Measurements from ENCODE around the gene PLD2. TPM values are rescaled to one million over a fixed set of nuclear protein-coding genes. Genes with fewer than 3 reads are reported as not detected.
A peak's percentile ranks its signal among the peaks of the same experiment; 100 is the strongest.

Gene PLD2
- total RNA-seq, 1 donor from 2014 or later = 32.1 TPM

GRCh38 chr17:4849011-4849536, 42.1 kb downstream of the PLD2 start:
- Mint-ChIP-seq H3K4me1 (ENCODE audit: low read depth) (peaks cover 80% of the 10 kb centered on the region), H3K27ac (ENCODE audit: unreplicated experiment) (peak overlapping the region; percentile 90), H3K27me3 (ENCODE audit: low read depth) (no peaks in the 10 kb centered on the region), H3K36me3 (ENCODE audit: low read depth) (no peaks in the 10 kb centered on the region), H3K4me3 (ENCODE audit: unreplicated experiment) (peak overlapping the region; percentile 47), H3K9me3 (ENCODE audit: low read depth) (no peaks in the 10 kb centered on the region)
- no peak for DNase-seq (ENCODE audit: low spot score)
- no peak for TF ChIP-seq CTCF (IDR thresholded peaks at IDR 0.05)

GRCh38 chr17:4850246-4850645, 43.3 kb downstream of the PLD2 start:
- Mint-ChIP-seq H3K9me3 (ENCODE audit: low read depth) (no peaks in the 10 kb centered on the region), H3K27ac (ENCODE audit: unreplicated experiment) (peak overlapping the region; percentile 90), H3K4me1 (ENCODE audit: low read depth) (peaks cover 83% of the 10 kb centered on the region), H3K4me3 (ENCODE audit: unreplicated experiment) (no peak overlapping the region), H3K36me3 (ENCODE audit: low read depth) (peaks cover 3% of the 10 kb centered on the region), H3K27me3 (ENCODE audit: low read depth) (no peaks in the 10 kb centered on the region)
- no peak for TF ChIP-seq CTCF (IDR thresholded peaks at IDR 0.05)
- DNase-seq (ENCODE audit: low spot score) = no peak

GRCh38 chr17:4851084-4851483, 44.1 kb downstream of the PLD2 start:
- Mint-ChIP-seq H3K27me3 (ENCODE audit: low read depth) (no peaks in the 10 kb centered on the region), H3K4me1 (ENCODE audit: low read depth) (peaks cover 74% of the 10 kb centered on the region), H3K9me3 (ENCODE audit: low read depth) (no peaks in the 10 kb centered on the region), H3K36me3 (ENCODE audit: low read depth) (peaks cover 5% of the 10 kb centered on the region), H3K27ac (ENCODE audit: unreplicated experiment) (peak overlapping the region; percentile 94), H3K4me3 (ENCODE audit: unreplicated experiment) (no peak overlapping the region)
- DNase-seq (ENCODE audit: low spot score) = no peak
- no peak for TF ChIP-seq CTCF (IDR thresholded peaks at IDR 0.05)

GRCh38 chr17:4852567-4853207, 45.7 kb downstream of the PLD2 start:
- H3K9me3 Mint-ChIP-seq (ENCODE audit: low read depth) = no peaks in the 10 kb centered on the region
- DNase-seq (ENCODE audit: low spot score) = no peak
- H3K36me3 Mint-ChIP-seq (ENCODE audit: low read depth) = peaks cover 6% of the 10 kb centered on the region
- TF ChIP-seq CTCF (IDR thresholded peaks at IDR 0.05) = peak; percentile 11
- H3K4me1 Mint-ChIP-seq (ENCODE audit: low read depth) = peaks cover 67% of the 10 kb centered on the region
- no peaks in the 10 kb centered on the region for H3K27me3 Mint-ChIP-seq (ENCODE audit: low read depth)
- H3K4me3 Mint-ChIP-seq (ENCODE audit: unreplicated experiment) = no peak overlapping the region
- H3K27ac Mint-ChIP-seq (ENCODE audit: unreplicated experiment) = peak overlapping the region; percentile 94

- peak overlapping the region; percentile 45 for H3K27ac Mint-ChIP-seq (ENCODE audit: unreplicated experiment)
- no peaks in the 10 kb centered on the region for H3K9me3 Mint-ChIP-seq (ENCODE audit: low read depth)
- TF ChIP-seq CTCF (IDR thresholded peaks at IDR 0.05) = no peak
- no peak overlapping the region for H3K4me3 Mint-ChIP-seq (ENCODE audit: unreplicated experiment)
- H3K4me1 Mint-ChIP-seq (ENCODE audit: low read depth) = peaks cover 67% of the 10 kb centered on the region
- H3K36me3 Mint-ChIP-seq (ENCODE audit: low read depth) = peaks cover 7% of the 10 kb centered on the region
- DNase-seq (ENCODE audit: low spot score) = no peak
- no peaks in the 10 kb centered on the region for H3K27me3 Mint-ChIP-seq (ENCODE audit: low read depth)
Observed at GRCh38 chr17:4853208-4853671, 46.3 kb downstream of the PLD2 start.
